Activated effector memory CD4-positive, alpha-beta T cell treated with anti-CD3 and anti-CD28 coated beads, Interleukin-2, amount 50 U/mL, for 16 hours (primary cell): ENCODE data around the gene SART3.
A peak's percentile ranks its signal among the peaks of the same experiment; 100 is the strongest.

Experiments used
- DNase-seq: peaks from one replicate; pipeline ENCODE4 v3.0.0-alpha.2; 2020

Gene SART3, protein sequence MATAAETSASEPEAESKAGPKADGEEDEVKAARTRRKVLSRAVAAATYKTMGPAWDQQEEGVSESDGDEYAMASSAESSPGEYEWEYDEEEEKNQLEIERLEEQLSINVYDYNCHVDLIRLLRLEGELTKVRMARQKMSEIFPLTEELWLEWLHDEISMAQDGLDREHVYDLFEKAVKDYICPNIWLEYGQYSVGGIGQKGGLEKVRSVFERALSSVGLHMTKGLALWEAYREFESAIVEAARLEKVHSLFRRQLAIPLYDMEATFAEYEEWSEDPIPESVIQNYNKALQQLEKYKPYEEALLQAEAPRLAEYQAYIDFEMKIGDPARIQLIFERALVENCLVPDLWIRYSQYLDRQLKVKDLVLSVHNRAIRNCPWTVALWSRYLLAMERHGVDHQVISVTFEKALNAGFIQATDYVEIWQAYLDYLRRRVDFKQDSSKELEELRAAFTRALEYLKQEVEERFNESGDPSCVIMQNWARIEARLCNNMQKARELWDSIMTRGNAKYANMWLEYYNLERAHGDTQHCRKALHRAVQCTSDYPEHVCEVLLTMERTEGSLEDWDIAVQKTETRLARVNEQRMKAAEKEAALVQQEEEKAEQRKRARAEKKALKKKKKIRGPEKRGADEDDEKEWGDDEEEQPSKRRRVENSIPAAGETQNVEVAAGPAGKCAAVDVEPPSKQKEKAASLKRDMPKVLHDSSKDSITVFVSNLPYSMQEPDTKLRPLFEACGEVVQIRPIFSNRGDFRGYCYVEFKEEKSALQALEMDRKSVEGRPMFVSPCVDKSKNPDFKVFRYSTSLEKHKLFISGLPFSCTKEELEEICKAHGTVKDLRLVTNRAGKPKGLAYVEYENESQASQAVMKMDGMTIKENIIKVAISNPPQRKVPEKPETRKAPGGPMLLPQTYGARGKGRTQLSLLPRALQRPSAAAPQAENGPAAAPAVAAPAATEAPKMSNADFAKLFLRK

GRCh38 chr12:108560752-108561719, at the start of gene SART3:
Gene SART3, minus strand, starts transcription at chr12:108561173. Its CDS starts 19 bp downstream, at chr12:108561154.
- peak; percentile 93 for DNase-seq

- DNase-seq: no peak
These were observed 49.4 kb upstream of the SART3 start for GRCh38 chr12:108610336-108610815.

- DNase-seq: no peak
These were observed 48.8 kb upstream of the SART3 start for GRCh38 chr12:108609537-108610335.

- no peak for DNase-seq
These were observed 47.6 kb upstream of the SART3 start for GRCh38 chr12:108608616-108609015.

DNA sequence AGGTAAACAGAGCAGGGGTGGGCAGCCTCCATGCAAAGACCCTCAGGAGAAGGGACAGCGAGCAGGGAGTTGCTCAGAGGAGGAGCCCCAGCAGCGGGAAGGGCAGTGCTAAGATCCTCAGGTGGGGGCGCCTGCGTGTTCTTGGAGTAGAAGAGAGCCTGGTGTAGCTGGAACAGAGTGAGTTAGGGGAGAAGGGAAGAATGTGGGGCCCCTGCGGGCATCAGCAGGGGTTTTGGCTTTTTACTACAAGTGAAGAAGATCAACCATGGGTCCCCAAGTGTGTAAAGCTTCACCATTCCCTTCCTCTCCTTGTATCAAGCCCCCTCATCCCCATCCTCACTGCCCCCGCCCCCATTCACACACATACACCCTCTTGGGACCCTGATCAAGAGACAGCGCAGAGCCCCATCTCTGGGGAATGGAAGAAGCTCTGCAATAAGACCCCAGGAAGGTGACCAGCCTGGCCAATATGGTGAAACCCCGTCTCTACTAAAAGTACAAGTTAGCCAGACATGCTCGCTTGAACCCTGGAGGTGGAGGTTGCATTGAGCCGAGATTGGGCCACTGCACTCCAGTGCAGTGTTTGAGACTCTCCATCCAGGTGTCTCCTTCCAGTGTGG, 47.1 kb upstream of the SART3 start:
- no peak for DNase-seq

DNA sequence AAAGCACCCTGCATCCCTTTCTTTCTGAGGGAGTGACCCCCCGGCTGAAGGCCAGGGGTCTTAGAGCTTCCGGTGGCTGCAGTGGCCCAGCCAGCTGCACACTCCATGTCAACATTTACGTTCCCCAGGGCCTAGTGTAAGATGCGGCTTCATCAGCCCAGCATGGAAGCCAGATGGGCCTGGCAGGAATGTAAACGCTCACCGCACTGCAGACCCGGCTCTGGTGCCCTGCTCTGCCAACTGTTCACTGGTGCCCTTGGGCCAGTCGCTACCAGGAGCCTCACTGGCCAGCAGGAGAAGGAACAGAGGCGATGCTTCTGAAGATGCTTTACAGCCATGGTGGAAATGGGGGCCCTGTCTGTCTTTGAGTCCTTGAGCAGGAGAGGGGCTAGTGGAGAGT, 45.5 kb upstream of the SART3 start:
- no peak for DNase-seq

DNA sequence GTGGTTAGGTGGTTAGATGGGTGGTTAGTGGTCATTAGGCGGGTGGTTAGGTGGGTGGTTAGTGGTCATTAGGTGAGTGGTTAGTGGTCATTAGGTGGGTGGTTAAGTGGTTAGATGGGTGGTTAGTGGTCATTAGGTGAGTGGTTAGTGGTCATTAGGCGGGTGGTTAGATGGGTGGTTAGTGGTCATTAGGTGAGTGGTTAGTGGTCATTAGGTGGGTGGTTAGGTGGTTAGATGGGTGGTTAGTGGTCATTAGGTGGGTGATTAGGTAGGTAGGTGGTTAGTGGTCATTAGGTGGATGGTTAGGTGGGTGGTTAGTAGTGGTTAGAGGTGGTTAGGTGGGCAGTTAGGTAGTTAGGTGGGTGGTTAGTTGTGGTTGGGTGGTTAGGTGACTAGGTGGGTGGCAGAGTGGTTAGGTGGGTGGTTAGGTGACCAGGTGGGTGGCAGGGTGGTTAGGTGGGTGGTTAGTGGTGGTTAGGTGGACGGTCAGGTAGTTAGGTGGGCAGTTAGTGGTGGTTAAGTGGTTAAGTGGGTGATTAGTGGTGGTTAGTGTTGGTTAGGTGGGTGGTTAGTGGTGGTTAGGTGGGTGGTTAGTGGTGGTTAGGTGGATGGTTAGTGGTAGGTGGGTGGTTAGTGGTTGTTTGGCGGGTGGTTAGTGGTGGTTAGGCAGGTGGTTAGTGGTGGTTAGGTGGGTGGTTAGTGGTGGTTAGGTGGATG, 44.9 kb upstream of the SART3 start:
- no peak for DNase-seq

DNA sequence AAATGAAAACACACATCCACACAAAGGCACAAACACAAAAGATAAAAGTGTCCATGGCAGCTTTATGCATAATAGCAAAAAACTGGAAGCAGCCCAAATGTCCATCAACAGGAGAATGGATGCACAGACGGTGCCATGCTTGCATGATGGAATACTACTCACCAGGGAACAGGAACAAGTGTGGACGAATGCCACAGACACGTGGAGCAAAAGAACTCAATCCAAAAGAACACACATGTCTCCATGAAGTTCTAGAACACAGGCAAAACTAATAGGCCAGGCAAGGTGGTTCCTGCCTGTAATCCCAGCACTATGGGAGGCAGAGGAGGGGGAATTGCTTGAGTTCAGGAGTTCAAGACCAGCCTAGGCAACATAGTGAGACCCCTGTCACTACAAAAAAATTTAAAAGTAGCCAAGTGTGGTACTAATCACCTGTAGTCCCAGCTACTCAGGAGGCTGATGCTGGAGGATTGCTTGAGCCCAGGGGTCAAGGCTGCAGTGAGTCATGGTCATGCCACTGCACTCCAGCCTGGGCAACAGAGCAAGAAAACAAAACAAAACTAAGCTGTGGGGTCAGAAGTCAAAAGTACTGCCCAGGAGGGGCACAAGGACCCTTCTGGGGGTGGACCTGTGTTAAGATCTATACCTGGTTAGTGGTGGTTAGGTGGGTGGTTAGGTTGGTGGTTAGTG, 44.2 kb upstream of the SART3 start:
- DNase-seq: no peak

DNA sequence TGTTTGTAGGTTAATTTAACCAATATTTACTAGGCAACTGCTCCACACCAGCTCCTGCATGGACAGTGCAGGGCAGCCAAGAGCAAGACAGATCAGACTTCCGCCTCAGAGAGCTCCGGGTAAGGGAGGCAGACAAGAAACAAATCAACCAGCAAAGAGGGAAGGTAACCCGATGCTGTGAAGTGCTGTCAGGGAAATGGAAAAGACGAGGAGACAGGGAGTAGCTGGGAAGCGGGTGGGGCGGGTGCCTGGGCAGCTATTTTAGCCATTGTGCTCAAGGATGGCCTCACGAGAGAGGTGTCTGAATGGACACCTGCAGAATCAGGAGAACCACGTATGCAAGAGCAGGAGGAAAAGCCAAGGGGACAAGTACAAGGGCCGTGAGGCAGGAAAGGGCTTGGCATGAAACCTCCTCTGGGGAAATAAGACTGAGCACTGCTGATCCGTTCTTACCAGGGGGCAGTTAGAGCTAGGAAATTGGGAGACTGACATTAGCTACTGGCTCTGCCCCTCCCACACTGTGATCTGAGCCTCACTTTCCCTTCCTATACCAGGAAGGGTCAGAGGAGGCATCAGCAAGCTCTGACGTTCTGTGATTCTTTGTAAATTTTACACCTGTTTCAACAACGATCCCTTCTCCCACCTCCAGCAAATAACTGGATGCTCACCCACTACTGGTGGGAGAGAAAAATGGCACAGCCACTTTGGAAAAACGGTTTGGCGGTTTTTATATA, 43.4 kb upstream of the SART3 start:
- no peak for DNase-seq

DNA sequence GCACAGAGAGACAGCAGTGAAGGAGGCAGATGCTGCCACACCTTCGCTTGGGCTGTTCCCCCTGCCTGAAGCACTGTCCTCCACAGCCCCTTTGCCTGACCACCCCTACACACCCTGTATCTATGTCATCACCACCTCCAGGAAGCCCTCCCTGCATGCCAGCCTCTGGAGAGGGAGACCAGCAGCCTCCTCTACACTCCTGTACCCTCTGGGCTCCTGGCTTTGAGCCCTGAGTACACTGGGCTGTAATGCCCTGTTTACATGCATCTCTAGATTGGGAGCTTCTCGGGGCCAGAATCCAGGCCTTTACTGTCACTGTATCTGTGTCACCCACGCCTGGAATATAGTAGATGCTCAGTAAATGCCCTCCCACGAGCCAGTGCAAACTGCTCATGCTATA, 42.8 kb upstream of the SART3 start:
- DNase-seq: no peak

DNA sequence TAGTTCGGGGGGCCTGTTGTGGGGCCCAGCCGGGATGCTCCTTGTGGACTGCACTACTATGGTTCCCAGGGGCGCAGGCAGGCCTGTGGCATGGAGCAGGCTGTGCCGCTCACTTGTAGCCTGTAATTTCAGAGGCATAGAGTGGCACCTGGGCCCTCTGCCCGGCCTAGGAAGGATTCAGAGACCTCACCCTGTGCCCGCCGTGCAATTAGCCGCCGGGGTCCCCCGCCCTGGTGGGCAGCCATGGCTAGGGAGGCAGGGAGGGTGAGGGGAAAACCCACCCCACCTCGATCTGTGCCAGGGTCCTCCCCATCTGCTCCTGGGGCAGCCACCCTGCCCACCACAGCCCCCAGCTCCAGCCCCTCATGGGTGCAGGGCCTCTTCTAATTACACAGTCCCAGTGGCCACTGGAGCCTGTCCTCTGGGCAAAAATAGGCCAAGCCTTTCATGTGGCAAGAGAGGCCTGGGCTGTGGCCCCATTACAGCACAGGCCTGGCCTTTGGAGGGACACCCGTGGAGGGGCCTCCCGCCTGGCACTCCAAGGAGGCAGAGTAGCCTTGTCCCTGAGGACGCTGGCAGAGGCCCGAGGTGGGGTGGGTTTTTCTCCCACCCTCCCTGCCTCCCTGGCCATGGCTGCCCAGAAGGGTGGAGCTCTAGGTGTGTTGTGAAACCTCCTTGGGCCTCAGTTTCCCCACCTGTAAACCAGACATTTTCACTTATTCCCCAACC, 42.2 kb upstream of the SART3 start:
- DNase-seq: no peak

GRCh38 chr12:108602209-108602705, 41.3 kb upstream of the SART3 start:
- no peak for DNase-seq

GRCh38 chr12:108600702-108601007, 39.7 kb upstream of the SART3 start:
- no peak for DNase-seq

- DNase-seq: no peak
These were observed 39.2 kb upstream of the SART3 start for GRCh38 chr12:108599948-108600701.

- no peak for DNase-seq
These were observed 38.6 kb upstream of the SART3 start for GRCh38 chr12:108599541-108599940.

GRCh38 chr12:108598553-108599250, 37.7 kb upstream of the SART3 start:
- DNase-seq: no peak
